NCI-H748 treated with DMSO at 0.1 percent for 48 hours (cell line): ENCODE data around the gene CDH22.

Experiments used
- DNase-seq: peaks from one replicate; lab custom pipeline; 2025; lab: John Stamatoyannopoulos, UW

The CDH22 gene

DNA sequence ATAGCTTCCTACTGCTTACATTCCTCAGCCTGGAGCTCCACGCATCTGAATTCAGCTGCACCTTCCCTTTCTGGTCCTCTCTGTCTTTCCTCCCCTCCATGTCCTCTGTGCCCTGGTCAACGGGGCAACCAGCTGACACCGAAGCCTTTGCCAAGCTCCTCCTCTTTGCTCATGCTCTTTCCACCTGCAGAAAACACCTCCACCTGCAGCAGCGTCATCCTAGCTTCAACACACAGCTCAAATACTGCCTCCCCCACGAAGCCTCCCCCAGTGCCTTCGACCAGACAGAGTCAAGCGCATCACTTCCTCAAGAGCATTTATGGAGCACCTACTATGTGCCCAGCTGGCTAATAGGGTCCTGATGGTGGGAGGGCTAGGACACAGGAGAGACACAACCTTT, 9.2 kb downstream of the CDH22 start:
- no peak for DNase-seq

DNA sequence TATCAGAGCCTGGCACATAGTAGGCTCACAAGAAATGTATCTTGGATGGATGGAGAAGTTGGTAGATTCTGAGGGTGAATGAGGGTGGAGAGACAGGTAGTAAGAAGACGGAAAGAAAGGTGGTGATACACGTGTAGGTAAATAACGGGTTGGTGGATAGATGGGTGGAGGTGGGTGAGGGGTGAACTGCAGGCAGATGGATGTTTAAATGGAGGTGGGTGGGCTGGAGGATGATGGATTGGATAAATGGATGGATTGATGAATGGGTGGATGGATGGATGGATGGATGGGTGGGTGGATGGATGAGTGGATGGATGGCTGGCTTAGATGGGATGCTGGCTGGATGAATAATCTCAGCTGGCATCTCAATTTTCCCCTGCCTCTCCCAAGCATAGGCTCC, 9.9 kb downstream of the CDH22 start:
- no peak for DNase-seq

DNA sequence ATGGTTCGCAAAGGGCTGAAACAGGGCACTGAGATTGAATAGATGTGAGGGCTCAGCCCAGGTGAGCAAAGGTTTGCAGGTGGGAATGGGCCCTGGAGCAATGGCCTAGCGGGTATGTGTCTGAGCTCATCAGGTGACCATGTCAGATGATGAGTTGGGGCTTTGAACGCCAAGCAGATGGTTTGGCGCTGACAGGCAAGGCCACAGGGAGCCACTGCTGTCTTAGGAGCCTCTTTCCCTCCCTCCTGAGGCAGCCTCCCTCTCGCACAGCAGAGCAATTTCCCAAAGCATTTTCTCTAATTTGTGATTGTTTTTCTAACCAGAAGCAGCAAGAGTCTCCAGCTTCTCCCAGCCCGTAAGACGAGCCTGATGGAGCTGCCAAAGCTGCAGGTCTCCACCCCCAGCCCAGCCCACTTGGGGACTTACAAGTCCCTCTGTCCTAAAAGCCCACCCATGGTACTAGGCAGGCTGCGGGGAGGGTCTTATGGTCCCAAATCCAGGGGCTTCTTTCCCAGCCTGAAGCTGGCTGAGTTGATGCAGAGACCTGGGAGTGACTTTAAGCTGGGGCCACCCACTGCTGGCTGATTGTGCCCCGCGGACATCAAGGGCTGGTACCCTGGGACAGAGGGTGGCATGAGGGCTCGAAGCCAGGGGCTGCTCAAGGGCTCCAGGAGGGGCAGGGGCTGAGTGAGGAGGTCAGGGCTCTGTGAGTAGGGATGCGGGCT, 11.6 kb downstream of the CDH22 start:
- no peak for DNase-seq

DNA sequence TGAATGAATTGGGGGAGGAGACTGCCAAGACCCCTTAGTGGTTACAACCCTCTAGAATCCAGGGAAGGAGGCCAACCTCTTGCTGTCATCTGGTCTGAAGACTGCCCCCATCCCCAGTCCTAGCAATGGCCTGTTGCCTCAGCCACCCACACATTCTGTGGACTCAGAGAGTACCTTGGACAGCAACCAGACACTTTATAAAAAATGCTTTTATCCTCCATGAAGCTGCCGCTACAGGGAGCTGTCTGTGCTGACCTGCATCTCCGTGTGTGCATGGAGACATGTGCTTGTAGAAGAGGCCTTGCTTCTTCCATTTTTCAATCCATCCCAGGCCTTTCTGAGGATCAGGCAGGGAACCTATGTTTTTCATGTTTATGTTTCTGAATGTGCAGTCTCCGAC, 15.2 kb downstream of the CDH22 start:
- no peak for DNase-seq

DNA sequence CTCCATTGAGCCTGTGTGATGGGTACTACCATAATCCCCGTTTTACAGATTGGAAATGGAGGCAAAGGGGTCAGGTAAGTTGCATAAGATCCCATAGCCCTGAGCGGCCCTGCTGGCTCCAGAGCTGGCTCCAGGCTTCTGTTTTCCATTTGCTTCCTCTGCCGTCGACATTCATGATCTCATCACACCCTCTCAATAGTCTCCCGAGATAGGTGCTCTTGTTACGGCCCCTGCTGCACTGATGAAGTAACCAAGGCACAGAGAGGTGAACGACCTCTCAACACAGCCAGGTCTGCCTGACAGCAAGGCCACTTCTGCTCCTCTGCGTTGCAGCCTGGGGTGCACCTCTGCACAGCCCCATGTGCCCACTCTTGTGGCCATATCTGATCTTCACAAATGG, 16.9 kb downstream of the CDH22 start:
- DNase-seq = no peak

DNA sequence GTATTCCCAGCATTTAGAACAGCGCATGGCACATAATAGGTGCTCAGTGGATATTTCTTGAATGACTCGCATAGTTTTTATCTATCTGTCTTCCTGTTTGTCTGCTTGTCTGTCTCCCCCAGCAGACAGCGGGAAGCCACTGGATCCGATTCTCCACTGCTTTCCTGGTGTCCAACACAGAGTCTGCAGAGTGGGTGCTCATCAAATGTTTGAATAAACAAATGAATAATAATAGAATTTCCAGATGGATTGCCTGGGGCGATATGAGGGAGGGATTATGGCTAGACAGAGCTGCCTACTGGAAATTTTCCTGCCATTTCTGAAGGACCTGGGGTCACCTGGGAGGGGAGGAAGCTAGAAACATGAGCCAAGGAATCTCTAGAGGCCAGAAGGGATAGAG, 18.9 kb downstream of the CDH22 start:
- no peak for DNase-seq

DNA sequence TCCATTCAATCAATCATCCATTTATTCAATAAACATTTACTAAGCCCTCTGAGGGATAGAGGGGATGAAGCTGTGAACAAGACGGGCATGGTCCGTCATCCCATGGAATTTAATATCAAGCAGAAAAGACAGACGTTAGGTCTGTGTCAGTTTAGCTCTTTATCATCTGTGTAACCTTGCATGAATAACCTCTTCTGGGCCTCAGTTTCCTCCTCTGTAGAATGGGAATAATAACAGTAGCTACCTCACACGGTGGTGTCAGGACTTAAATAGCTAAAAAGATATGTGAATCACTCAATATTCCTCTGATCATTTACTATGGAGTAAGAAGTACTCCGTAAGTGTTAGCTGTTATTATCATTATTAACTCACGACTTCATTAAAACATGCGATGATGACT, 21.3 kb downstream of the CDH22 start:
- DNase-seq = no peak

DNA sequence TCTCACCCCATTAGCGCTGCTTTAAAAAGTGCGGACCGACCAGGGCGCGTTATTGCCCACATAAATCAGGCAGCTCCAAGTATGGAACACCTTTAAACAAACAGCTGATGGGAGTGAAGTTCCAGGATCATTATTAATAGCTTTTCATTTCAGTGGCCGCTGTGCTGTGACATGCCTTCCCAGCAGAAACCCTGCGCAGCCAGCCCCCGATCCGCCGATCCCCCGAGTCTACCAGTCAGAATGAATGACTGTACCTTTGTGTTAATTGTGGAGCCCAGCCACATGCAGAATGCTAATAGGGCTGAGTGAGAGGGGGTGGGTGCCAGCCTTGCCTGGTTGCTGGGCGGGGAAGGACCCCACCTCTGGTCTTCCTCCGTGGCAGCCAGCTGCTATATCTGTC, 21.9 kb downstream of the CDH22 start:
- DNase-seq = no peak

DNA sequence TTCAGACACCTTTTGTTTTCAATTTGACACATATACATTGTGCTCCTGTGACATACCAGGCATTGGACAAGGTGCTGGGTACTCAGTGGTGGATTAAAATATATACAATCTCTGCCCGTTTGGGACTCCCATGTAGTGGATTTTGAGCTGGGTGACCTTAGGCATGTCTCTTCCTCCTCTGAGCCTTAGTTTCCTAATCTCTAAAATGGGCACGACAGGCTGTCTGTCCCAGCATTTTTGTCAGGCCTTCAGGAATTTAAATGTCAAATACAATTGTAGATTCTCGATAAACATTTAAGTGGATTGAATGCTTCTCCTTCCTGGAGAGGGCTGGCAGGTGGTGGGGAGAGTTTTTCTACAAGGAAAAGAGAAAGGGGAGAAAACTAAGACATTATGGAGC, 22.6 kb downstream of the CDH22 start:
- DNase-seq = no peak

DNA sequence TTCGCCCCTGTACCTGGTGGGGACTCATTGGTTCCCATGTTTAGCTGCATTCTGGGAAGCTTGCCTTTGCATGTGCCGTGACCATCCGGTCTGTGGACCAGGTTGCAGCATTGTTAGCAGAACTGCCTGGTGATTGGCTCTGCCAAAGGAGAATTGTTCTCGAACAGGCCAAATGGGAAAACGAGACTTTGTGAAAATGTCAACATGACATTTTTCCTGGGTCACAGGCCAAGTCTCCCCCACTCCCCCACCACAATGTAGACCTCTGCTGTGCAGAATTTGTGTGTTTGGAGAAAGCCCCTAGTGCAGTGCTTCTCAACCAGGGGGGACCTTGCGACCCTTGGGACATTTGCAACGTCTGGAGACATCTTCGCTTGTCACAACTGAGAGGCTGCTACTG, 23.2 kb downstream of the CDH22 start:
- DNase-seq = no peak

DNA sequence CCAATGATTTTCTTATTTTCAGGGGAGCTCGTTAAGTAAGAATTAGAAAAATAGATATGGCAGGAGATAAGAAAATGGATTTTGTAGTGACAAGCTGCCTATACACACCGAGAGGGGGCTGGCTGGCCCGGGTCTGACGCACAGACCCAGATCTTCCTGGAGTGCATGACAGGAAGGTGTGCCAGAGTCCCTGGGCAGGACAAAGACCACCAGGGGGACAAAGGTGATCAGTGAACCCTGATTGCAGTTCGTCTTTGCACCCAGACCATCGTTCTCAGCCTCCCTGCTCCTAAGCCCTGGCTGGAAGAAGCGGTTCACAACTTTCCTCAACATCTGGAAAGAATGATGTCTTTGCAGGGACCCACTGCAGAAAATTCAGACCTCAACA, 24.3 kb downstream of the CDH22 start:
- no peak for DNase-seq

DNA sequence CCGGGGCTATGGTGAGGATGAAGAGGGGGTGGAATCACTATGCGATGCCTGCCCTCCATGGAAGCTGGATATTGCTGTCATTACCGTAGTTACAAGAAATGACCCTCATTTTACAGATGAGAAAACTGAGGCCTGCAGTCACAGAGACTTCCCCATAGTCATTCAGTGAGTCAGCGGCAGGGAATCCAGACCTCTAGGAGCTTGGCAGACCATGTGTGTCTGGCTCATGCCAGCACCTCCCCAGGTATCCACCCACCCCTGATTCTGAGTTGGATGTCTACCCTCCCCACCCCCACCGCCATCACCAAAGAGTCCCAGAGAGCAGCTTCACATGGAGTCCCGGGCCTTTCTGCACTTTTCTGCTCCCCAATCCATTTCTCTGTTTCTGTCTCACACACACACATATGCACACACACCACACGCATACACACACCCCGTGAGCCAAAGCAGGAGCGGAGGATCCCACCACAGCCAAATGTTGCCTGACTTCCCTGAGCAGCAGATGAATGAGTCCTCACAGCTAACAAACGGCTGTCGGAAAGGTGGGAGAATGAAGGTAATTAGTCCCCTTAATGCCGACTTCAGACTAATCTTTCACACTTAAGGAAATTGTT, 24.8 kb downstream of the CDH22 start:
- no peak for DNase-seq

DNA sequence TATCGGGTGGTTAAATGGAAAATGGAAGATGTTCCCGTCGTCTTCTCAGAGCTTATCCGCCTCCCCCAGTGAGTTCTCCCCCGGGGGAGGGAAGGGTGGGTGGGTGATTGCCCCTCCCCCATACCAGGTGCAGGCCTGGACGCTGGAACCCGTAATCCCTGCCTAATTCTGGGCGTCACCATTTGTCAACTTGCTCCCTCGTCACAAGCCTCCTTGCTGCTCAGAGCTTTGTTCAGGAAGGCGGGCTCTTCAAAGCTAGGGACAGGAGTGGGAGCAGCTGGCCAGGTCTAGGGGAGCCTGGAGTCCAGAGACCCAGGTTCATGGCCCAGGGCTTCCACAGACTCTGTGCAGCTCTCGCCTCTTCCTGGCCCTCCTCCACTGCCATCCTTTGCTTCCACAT, 25.6 kb downstream of the CDH22 start:
- no peak for DNase-seq

DNA sequence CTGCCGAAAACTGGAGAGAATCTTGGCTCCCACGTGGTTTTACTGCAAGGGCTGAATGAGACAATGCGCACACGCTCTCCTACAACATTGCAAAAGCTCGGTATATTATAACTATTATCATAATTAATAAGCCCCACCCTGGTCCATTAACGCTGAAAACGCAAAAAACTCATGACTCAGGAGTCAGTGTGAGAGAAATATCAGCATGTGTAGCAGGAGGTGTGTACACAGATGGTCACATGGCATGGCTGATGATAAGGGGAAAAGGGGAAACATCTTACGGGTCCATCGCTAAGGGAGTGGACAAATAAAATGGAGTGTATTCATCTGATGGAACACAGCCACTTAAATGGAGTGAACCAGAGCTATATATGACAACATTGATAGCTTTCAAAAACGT, 29.2 kb downstream of the CDH22 start:
- no peak for DNase-seq

DNA sequence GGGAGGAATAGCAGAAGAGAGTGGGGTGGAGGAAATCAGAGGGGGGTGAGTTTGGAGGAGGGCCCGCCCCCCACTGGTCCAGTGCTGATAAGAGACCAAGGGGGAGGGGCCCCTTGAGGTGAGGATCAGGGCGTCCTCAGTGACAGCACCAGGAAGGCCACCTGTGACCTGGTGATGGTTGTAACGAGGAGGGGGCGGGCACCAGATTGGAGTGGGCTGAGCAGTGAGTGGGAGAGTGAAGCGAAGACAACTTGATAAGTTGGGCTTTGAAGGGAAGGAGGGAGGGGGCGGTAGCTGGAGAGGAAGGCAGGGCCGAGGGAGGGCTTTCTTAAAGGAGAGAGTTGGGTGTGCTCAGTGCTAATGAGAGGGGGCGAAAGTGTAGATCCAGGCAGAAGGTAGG, 30.7 kb downstream of the CDH22 start:
- DNase-seq = no peak

DNA sequence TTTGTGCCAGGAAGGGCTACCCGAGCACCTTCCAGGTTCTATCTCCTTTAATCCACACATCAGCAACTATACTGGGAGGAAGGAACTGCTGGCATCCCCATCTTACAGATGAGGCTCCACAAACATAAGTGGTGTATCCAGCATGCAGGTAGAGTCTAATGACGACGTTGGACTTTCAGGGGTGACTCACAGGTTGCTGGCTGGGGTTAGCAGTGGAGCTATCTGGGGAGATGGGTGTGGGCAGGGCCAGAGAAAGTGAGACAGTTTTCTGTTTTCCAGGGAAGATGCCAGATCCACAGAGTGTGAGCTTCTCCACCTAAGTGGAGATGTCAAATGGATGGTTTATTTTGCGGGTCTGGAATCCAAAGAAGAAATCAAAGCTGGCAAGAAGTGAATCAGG, 31.8 kb downstream of the CDH22 start:
- no peak for DNase-seq

DNA sequence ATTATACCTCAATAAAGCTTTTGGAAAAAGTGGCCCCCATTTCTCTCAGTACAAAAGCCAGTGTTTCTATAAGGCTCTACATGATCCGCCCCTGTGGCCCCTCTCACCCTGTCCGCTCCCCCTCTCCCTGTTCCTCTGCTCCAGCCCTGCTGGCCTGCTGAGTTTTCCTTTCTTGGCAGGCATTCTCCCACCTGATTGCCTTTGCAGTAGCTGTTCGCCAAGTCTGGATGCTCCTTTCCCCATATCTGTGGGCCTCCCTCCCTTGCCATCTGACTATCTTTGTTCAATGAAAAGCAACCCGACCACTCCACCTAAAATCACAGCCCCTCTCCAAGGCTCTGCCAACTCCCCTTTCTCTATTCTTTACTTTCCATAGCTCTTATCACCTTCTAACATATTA, 33.2 kb downstream of the CDH22 start:
- no peak for DNase-seq

DNA sequence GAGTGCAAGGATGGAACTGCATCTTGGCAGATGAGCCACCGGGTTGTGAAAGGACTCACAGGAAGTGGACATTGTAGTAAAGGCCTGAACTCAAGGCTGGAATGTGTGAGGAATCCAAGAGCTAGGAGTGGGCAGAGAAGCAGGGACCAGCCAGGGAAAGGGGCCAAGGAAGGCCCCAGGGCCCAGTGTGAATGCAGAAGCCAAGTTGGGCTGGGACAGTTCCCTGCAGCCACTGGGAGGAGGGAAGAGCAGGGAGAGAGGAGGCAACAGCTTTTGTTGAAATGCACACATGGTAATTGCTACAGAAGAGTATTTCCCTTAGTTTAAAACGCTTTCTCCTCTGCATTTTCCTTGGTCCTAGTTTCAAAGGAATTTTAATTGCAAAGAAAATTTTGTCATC, 34.6 kb downstream of the CDH22 start:
- no peak for DNase-seq

DNA sequence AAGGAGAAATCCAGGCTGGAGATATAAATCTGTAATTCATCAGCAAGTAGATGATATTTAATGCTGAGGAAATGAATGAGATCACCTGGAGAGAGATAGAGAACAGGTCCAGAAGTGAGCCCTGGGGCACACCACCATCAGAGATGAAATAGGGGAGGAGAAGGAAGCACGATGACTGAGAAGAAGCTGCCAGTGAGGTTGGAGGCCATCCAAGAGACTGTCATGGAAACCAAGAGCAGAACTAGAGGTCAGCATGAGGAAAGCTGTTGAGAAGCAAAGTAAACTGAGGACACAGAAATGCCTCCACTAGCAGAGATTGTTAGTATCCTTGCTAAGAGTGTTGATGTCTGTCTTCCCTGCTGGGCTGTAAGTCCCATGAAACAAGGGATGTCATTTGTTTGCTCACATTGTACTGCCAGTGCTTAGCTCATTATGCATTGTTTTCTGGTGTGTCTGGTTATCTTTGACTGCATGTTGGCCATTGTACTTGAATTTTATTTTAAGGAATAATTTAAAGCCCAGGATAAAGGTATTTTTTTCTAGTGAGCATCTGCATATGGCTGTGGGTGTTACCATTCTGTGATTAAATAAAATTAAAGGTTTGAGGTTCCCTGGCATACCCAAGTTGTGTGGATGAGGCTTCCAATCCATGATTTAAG, 35.8 kb downstream of the CDH22 start:
- DNase-seq = no peak

DNA sequence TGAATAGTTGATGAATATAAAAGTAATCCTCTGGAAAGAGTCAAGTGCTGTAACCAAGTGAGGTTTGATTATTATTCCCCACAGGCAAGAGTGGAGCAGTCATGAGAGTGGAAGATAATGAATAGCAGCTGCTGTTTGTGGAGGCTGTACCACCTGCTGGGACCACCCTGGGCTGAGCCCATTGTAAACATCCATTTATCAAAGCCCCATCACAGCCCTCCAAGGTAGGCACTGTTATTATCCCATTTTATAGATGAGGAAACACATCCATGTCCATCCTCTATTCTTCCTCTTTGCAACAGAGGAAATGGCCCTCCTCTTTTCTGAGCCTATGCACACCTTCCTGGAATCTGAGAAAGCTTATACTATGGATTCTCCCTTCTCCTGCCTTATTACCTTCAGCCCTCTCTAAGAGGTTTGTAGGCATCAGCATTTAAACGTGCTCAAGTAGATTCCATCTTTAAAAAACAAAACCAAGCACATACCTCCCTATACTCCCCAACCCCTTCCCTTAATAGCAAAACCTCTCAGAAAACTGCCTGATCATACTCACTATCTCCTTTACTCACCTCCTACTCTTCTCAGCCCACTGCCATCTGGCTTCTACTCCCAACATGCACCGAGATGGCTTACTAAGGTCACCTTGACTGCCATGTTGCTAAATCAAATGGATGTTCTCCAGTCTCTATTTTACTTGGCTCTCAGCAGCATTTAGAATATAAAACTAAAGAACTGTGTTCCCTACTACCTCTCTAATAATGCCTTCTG, 37.1 kb downstream of the CDH22 start:
- DNase-seq = no peak

DNA sequence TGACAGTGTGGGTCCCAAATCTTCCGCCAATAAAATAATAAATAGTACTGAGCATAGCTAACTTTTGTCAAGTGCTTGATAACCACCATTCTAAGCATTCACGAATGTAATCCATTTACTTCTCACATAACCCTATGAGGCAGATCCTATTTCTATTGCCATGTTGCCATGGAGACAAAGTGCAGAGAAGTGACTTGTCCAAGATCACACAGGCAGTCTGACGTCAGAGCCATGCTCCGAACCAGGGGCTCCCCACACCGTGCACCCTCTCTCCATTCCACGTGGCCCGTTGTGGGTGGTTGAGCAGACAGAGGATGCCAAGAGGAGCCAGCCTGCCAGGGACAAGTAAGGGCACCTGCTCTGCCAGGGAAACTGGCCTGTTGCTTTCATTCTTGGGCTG, 38.9 kb downstream of the CDH22 start:
- no peak for DNase-seq

DNA sequence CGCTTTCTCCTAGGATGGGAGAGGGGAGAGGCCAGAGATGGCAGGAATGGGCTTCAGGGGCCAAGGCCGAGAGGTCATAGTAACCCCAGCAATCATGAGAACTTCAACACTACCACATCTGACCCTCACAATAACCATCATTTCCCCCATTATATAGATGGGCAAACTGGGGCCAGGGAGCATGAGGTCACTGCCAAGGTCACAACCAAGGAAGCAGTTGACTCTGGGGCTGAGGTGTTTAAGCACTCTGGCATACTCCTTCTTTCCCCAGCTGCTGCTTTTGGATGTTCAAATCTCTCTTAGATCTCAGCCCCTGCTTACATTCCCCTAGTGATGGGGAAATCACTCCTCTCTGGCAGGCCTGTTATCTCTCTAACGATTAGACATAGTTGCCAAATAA, 39.6 kb downstream of the CDH22 start:
- no peak for DNase-seq

DNA sequence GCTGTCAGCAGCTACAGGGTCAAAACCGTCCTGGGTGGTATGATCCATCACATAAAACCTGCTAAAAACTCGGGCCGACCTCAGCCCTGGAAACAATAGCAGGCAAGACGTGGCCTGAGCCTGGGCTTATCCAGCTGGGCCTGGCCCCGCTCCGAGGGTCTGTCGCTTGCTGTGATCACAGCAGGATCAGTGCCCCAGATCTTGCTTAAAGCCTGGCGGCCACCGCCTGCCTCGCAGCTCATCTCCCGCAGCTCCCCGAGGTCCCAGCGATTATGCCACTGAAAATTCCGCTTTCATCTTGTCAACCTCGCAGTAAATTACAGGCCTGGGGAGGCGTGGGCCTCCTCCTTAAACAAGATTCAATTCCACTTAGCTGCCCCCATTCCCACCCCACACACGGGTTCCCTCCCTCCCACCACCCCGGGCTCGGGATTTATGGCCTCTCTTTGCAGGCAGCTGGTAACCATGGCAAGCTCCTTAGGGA, 40.1 kb downstream of the CDH22 start:
- no peak for DNase-seq
